HG03457 (cell line): ENCODE data around the gene PDZD2.

Experiments used
- ATAC-seq: cut with Tn5 transposase; IDR thresholded peaks from one replicate; pipeline ENCODE4 v1.9.1; 2021; ENCODE audit warnings: moderate number of reproducible peaks; ENCODE audit not compliant: unreplicated experiment

The PDZD2 gene

GRCh38 chr5:32156635-32157034, 517.7 kb downstream of the PDZD2 start:
- no peak for ATAC-seq

- ATAC-seq = no peak
Measured at GRCh38 chr5:32157078-32157477, 518.1 kb downstream of the PDZD2 start.

DNA sequence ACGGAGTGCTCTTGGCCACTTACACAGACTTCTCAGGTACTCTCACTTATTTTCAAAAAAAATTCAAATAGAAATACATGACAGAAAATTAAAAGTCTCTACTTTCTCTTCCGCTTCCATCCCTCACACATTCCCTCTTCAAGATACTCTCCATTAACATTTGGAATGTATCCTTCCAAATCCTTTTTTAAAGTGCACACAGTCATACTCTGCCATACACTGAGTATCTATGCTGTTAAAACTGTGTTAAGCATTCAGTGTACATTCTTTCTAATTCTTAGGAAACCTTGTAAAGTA, 519.7 kb downstream of the PDZD2 start:
- no peak for ATAC-seq

GRCh38 chr5:32159328-32160072, 520.6 kb downstream of the PDZD2 start:
- ATAC-seq = no peak

- ATAC-seq = no peak
Measured at GRCh38 chr5:32160228-32160627, 521.3 kb downstream of the PDZD2 start.
